Vagina (tissue), 2 donors: ENCODE measurements around the gene TMC5. TPM values are rescaled to one million over a fixed set of nuclear protein-coding genes. Genes with fewer than 3 reads are reported as not detected.

Source experiments
- DNase-seq, 2 donors: peaks; one replicate each; pipeline ENCODE4 v3.0.0-alpha.2; 2017; ENCODE audit errors: extremely low spot score in 2 of 2
- H3K27ac ChIP-seq: fragments of 200-600 bp; sonication (generic); one replicate; pipeline ENCODE4 v1.5.1; 2019
- H3K27me3 ChIP-seq: fragments of 200-600 bp; sonication (generic); one replicate; pipeline ENCODE4 v1.5.1; 2019
- H3K36me3 ChIP-seq, 2 donors: fragments of 200-600 bp; sonication (generic); one replicate each; pipeline ENCODE4 v1.5.1; 2017 to 2019
- H3K4me1 ChIP-seq: fragments of 200-600 bp; sonication (generic); one replicate; pipeline ENCODE4 v1.5.1; 2019
- H3K4me3 ChIP-seq, 2 donors: fragments of 200-600 bp; sonication (generic); 1 replicate in 1 of 2; 2 replicates in 1 of 2; pipeline ENCODE4 v1.5.1; 2016 to 2019
- H3K9me3 ChIP-seq: fragments of 200-600 bp; sonication (generic); one replicate; pipeline ENCODE4 v1.5.1; 2019
- CTCF ChIP-seq, 3 experiments: fragments of 450-650 bp in 2 of 3; fragments of 200-600 bp in 1 of 3; sonication (generic) in 1 of 3; IDR thresholded peaks; one replicate each; pipeline ENCODE4 v1.5.1; 2017 to 2019; ENCODE audit warnings: antibody characterized with exemption in 3 of 3, mild to moderate bottlenecking in 2 of 3, moderate library complexity in 2 of 3
- POLR2A ChIP-seq, 2 donors: fragments of 450-650 bp; IDR thresholded peaks; one replicate each; pipeline ENCODE4 v1.6.1; 2017; ENCODE audit warnings: antibody characterized with exemption in 2 of 2, mild to moderate bottlenecking in 2 of 2, moderate library complexity in 2 of 2
- POLR2AphosphoS5 ChIP-seq, 2 donors: sonication (generic); formaldehyde crosslinking; IDR thresholded peaks; one replicate each; pipeline ENCODE4 v1.9.0; 2017; ENCODE audit warnings: antibody characterized with exemption in 2 of 2, mild to moderate bottlenecking in 2 of 2, low read depth in 1 of 2; ENCODE audit not compliant: insufficient read depth in 1 of 2
- intact Hi-C: fragments of 100-400 bp; cut with DNase I; formaldehyde crosslinking; loops from one replicate; pipeline ENCODE4 v1.15.1; 2023
- total RNA-seq: library from RNA; depleted of rRNA; stranded (reverse); fragments of >200 nt; gene quantifications from one replicate; pipeline ENCODE4 v1.2.3, GENCODE V29; 2016

TMC5 gene
- total RNA-seq, 1 donor from 2014 or later: not detected

GRCh38 chr16:19522397-19522732, 104.7 kb downstream of the TMC5 start:
- no peak for DNase-seq
- no peak for TF ChIP-seq POLR2A (IDR thresholded peaks at IDR 0.05)
- no peak for TF ChIP-seq POLR2AphosphoS5 (IDR thresholded peaks at IDR 0.05; ENCODE audit: insufficient read depth in 1 of 2, low read depth in 1 of 2)
- TF ChIP-seq CTCF (IDR thresholded peaks at IDR 0.05): no peak
- intact Hi-C loops: no loop called here
- Histone ChIP-seq H3K27me3 (no peaks in the 10 kb centered on the region), H3K9me3 (no peaks in the 10 kb centered on the region), H3K36me3 (no peaks in the 10 kb centered on the region), H3K27ac (peak overlapping the region; percentile 79), H3K4me3 (peak overlapping the region; percentile 78 to 79), H3K4me1 (peaks cover 57% of the 10 kb centered on the region)

GRCh38 chr16:19522760-19523159, 105.1 kb downstream of the TMC5 start:
- TF ChIP-seq CTCF (IDR thresholded peaks at IDR 0.05): no peak
- no peak for TF ChIP-seq POLR2AphosphoS5 (IDR thresholded peaks at IDR 0.05; ENCODE audit: insufficient read depth in 1 of 2, low read depth in 1 of 2)
- no peak for TF ChIP-seq POLR2A (IDR thresholded peaks at IDR 0.05)
- DNase-seq: no peak
- Histone ChIP-seq H3K4me1 (peaks cover 54% of the 10 kb centered on the region), H3K9me3 (no peaks in the 10 kb centered on the region), H3K4me3 (no peak overlapping the region), H3K36me3 (peaks cover 0 to under 1% of the 10 kb centered on the region in 2 donors), H3K27me3 (no peaks in the 10 kb centered on the region), H3K27ac (no peak overlapping the region)
- intact Hi-C loops: no loop called here

GRCh38 chr16:19523184-19523558, 105.5 kb downstream of the TMC5 start:
- TF ChIP-seq POLR2A (IDR thresholded peaks at IDR 0.05): no peak
- no peak for TF ChIP-seq POLR2AphosphoS5 (IDR thresholded peaks at IDR 0.05; ENCODE audit: insufficient read depth in 1 of 2, low read depth in 1 of 2)
- no peak for TF ChIP-seq CTCF (IDR thresholded peaks at IDR 0.05)
- intact Hi-C loops: no loop called here
- Histone ChIP-seq H3K27me3 (no peaks in the 10 kb centered on the region), H3K36me3 (peaks cover 0 to 4% of the 10 kb centered on the region in 2 donors), H3K4me3 (peak overlapping the region in 1 of 2 donors; percentile 95), H3K27ac (no peak overlapping the region), H3K9me3 (no peaks in the 10 kb centered on the region), H3K4me1 (peaks cover 49% of the 10 kb centered on the region)
- DNase-seq: no peak

- peak within 1 kb of the TSS; percentile 64 to 95 for H3K4me3 ChIP-seq
- H3K36me3 ChIP-seq: peaks cover 0 to 10% of the 10 kb centered on the region in 2 donors
- H3K27ac ChIP-seq: peak within 1 kb of the TSS; percentile 60
- H3K4me1 ChIP-seq: peaks cover 46% of the 10 kb centered on the region
- no peaks in the 10 kb centered on the region for H3K9me3 ChIP-seq
- peak in 1 of 2 donors; percentile 95 for DNase-seq
- intact Hi-C loops: no loop called here
- peak in 1 of 2 donors; percentile 35 for TF ChIP-seq POLR2A (IDR thresholded peaks at IDR 0.05)
- peak; percentile 83 to 96 for TF ChIP-seq POLR2AphosphoS5 (IDR thresholded peaks at IDR 0.05; ENCODE audit: insufficient read depth in 1 of 2, low read depth in 1 of 2)
- peak in 1 of 3 experiments; percentile 18 for TF ChIP-seq CTCF (IDR thresholded peaks at IDR 0.05)
- no peaks in the 10 kb centered on the region for H3K27me3 ChIP-seq
These were observed 106.1 kb downstream of the TMC5 start, which contains the start of gene CCP110 for GRCh38 chr16:19523559-19524355. Gene CCP110, plus strand, starts transcription at chr16:19523942. Its CDS starts 3,940 bp downstream, at chr16:19527882.

- peaks cover 46% of the 10 kb centered on the region for H3K4me1 ChIP-seq
- intact Hi-C loops: no loop called here
- no peaks in the 10 kb centered on the region for H3K9me3 ChIP-seq
- H3K27ac ChIP-seq: peak overlapping the region; percentile 60
- peak overlapping the region; percentile 64 to 95 for H3K4me3 ChIP-seq
- DNase-seq: no peak
- H3K36me3 ChIP-seq: peaks cover 0 to 14% of the 10 kb centered on the region in 2 donors
- no peaks in the 10 kb centered on the region for H3K27me3 ChIP-seq
- TF ChIP-seq POLR2AphosphoS5 (IDR thresholded peaks at IDR 0.05; ENCODE audit: insufficient read depth in 1 of 2, low read depth in 1 of 2) (no peak), CTCF (IDR thresholded peaks at IDR 0.05) (no peak), POLR2A (IDR thresholded peaks at IDR 0.05) (no peak)
These were observed 106.6 kb downstream of the TMC5 start for GRCh38 chr16:19524356-19524615.
